Lower leg skin (tissue), 3 donors: Measurements from ENCODE around the gene HMHB1.

Source experiments
- POLR2A ChIP-seq, 2 donors: fragments of 450-650 bp; IDR thresholded peaks; one replicate each; pipeline ENCODE4 v1.6.1; 2016 to 2017; ENCODE audit warnings: antibody characterized with exemption in 2 of 2, mild to moderate bottlenecking in 1 of 2, moderate library complexity in 1 of 2
- TF ChIP-seq, protein P1 (sequence below), 3 donors: fragments of 450-650 bp; IDR thresholded peaks; one replicate each; pipeline ENCODE4 v1.5.1; 2016; ENCODE audit warnings: antibody characterized with exemption in 3 of 3, mild to moderate bottlenecking in 3 of 3, moderate library complexity in 2 of 3

DNA sequence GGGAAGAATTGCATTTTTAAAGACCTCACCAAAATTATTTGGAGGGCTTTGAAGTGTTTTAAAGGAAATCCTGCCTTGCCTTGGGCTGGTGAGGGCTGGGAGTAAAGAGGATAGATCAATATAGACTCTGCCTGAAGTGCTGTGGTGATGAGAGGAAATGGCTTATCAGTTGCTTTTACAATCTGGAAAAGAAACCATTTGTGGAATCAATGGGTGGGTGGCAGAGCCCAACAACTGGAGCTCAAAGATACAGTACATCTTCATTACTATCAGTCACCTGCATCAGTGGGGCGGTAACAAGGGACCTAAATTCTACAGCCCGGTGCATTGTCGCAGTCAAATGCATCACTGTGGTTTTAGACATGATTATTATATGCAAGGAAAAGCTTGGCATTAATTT, 41.5 kb upstream of the HMHB1 start:
- no peak for TF ChIP-seq POLR2A (IDR thresholded peaks at IDR 0.05)
- TF ChIP-seq, protein P1, sequence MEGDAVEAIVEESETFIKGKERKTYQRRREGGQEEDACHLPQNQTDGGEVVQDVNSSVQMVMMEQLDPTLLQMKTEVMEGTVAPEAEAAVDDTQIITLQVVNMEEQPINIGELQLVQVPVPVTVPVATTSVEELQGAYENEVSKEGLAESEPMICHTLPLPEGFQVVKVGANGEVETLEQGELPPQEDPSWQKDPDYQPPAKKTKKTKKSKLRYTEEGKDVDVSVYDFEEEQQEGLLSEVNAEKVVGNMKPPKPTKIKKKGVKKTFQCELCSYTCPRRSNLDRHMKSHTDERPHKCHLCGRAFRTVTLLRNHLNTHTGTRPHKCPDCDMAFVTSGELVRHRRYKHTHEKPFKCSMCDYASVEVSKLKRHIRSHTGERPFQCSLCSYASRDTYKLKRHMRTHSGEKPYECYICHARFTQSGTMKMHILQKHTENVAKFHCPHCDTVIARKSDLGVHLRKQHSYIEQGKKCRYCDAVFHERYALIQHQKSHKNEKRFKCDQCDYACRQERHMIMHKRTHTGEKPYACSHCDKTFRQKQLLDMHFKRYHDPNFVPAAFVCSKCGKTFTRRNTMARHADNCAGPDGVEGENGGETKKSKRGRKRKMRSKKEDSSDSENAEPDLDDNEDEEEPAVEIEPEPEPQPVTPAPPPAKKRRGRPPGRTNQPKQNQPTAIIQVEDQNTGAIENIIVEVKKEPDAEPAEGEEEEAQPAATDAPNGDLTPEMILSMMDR (IDR thresholded peaks at IDR 0.05), result no peak
